T-helper 1 cell treated with Interleukin-12 subunit alpha and Interleukin-12 subunit beta and Interleukin-4 antibody, amounts not matched to agents 30 μg/mL and 1 μg/mL, for 36 hours (primary cell): Measurements from ENCODE around the gene GIPC1.
"Not testable (repeated sequence)": the region's sequence is repeated elsewhere in the genome, so short reads cannot be mapped to it uniquely, and the experiment has no call there.

Experiments
- H3K27ac Mint-ChIP-seq: one replicate; pipeline ENCODE4 v1.8.0; 2021; ENCODE audit warnings: mild to moderate bottlenecking, mixed read lengths
- H3K27me3 Mint-ChIP-seq: one replicate; pipeline ENCODE4 v1.8.0; 2021; ENCODE audit warnings: low read depth, mixed read lengths
- H3K36me3 Mint-ChIP-seq: one replicate; pipeline ENCODE4 v1.8.0; 2021; ENCODE audit warnings: low read depth, mixed read lengths
- H3K4me1 Mint-ChIP-seq: one replicate; pipeline ENCODE4 v1.8.0; 2021; ENCODE audit warnings: low read depth, mixed read lengths
- H3K4me3 Mint-ChIP-seq: one replicate; pipeline ENCODE4 v1.8.0; 2021; ENCODE audit warnings: mild to moderate bottlenecking, moderate library complexity, mixed read lengths
- H3K9me3 Mint-ChIP-seq: one replicate; pipeline ENCODE4 v1.8.0; 2021; ENCODE audit warnings: mixed read lengths

Gene GIPC1

GRCh38 chr19:14496029-14496833 lies at the start of gene GIPC1:
Gene GIPC1, minus strand, starts transcription at chr19:14496127. Its CDS starts 13,151 bp downstream, at chr19:14482976.
- Mint-ChIP-seq H3K4me1 (peaks cover 17% of the 10 kb centered on the region), H3K27ac (peak within 1 kb of the TSS; percentile 68), H3K4me3 (peak within 1 kb of the TSS; percentile 80), H3K36me3 (peaks cover 3% of the 10 kb centered on the region), H3K27me3 (no peaks in the 10 kb centered on the region), H3K9me3 (no peaks in the 10 kb centered on the region)

- Mint-ChIP-seq H3K4me3 (no peak overlapping the region), H3K27ac (no peak overlapping the region), H3K4me1 (peaks cover 5% of the 10 kb centered on the region), H3K27me3 (no peaks in the 10 kb centered on the region), H3K9me3 (no peaks in the 10 kb centered on the region), H3K36me3 (peaks cover 8% of the 10 kb centered on the region)
Measured at GRCh38 chr19:14545716-14546082, 49.8 kb upstream of the GIPC1 start.

GRCh38 chr19:14544977-14545715 lies 49.2 kb upstream of the GIPC1 start:
- Mint-ChIP-seq H3K36me3 (peaks cover 7% of the 10 kb centered on the region), H3K4me3 (no peak overlapping the region), H3K27me3 (no peaks in the 10 kb centered on the region), H3K4me1 (peaks cover 3% of the 10 kb centered on the region), H3K9me3 (no peaks in the 10 kb centered on the region), H3K27ac (no peak overlapping the region)

GRCh38 chr19:14544047-14544446 lies 48.1 kb upstream of the GIPC1 start:
- Mint-ChIP-seq H3K9me3 (no peaks in the 10 kb centered on the region), H3K27ac (no peak overlapping the region), H3K4me1 (peaks cover 3% of the 10 kb centered on the region), H3K4me3 (no peak overlapping the region), H3K27me3 (no peaks in the 10 kb centered on the region), H3K36me3 (peaks cover 6% of the 10 kb centered on the region)

GRCh38 chr19:14542711-14543328 lies 46.9 kb upstream of the GIPC1 start:
- no peaks in the 10 kb centered on the region for H3K27me3 Mint-ChIP-seq
- peaks cover 3% of the 10 kb centered on the region for H3K4me1 Mint-ChIP-seq
- H3K4me3 Mint-ChIP-seq, result no peak overlapping the region
- H3K27ac Mint-ChIP-seq, result no peak overlapping the region
- peaks cover 6% of the 10 kb centered on the region for H3K36me3 Mint-ChIP-seq
- H3K9me3 Mint-ChIP-seq, result no peaks in the 10 kb centered on the region

- not testable (repeated sequence) for H3K27me3 Mint-ChIP-seq, H3K4me3 Mint-ChIP-seq, H3K4me1 Mint-ChIP-seq, H3K36me3 Mint-ChIP-seq, H3K27ac Mint-ChIP-seq, H3K9me3 Mint-ChIP-seq
Measured at GRCh38 chr19:14541979-14542378, 46.1 kb upstream of the GIPC1 start.

GRCh38 chr19:14540741-14541525 lies 45.0 kb upstream of the GIPC1 start:
- Mint-ChIP-seq H3K4me1 (peaks cover 7% of the 10 kb centered on the region), H3K27me3 (no peaks in the 10 kb centered on the region), H3K27ac (no peak overlapping the region), H3K36me3 (peaks cover 6% of the 10 kb centered on the region), H3K9me3 (no peaks in the 10 kb centered on the region), H3K4me3 (no peak overlapping the region)

GRCh38 chr19:14536926-14537692 lies 41.2 kb upstream of the GIPC1 start:
- no peaks in the 10 kb centered on the region for H3K9me3 Mint-ChIP-seq
- H3K4me3 Mint-ChIP-seq, result no peak overlapping the region
- no peak overlapping the region for H3K27ac Mint-ChIP-seq
- H3K36me3 Mint-ChIP-seq, result peaks cover 13% of the 10 kb centered on the region
- H3K27me3 Mint-ChIP-seq, result no peaks in the 10 kb centered on the region
- peaks cover 12% of the 10 kb centered on the region for H3K4me1 Mint-ChIP-seq

- Mint-ChIP-seq H3K4me1 (peaks cover 20% of the 10 kb centered on the region), H3K27ac (no peak overlapping the region), H3K9me3 (no peaks in the 10 kb centered on the region), H3K27me3 (no peaks in the 10 kb centered on the region), H3K4me3 (no peak overlapping the region), H3K36me3 (peaks cover 6% of the 10 kb centered on the region)
Measured at GRCh38 chr19:14533450-14533849, 37.5 kb upstream of the GIPC1 start.

GRCh38 chr19:14530506-14530905 lies 34.6 kb upstream of the GIPC1 start:
- Mint-ChIP-seq H3K4me1 (peaks cover 20% of the 10 kb centered on the region), H3K9me3 (no peaks in the 10 kb centered on the region), H3K27me3 (no peaks in the 10 kb centered on the region), H3K4me3 (peak overlapping the region; percentile 92), H3K36me3 (peaks cover 6% of the 10 kb centered on the region), H3K27ac (peak overlapping the region; percentile 9)

- peak overlapping the region; percentile 92 for H3K4me3 Mint-ChIP-seq
- no peaks in the 10 kb centered on the region for H3K9me3 Mint-ChIP-seq
- H3K4me1 Mint-ChIP-seq, result peaks cover 20% of the 10 kb centered on the region
- H3K36me3 Mint-ChIP-seq, result peaks cover 6% of the 10 kb centered on the region
- H3K27me3 Mint-ChIP-seq, result no peaks in the 10 kb centered on the region
- H3K27ac Mint-ChIP-seq, result peak overlapping the region; percentile 98
Measured at GRCh38 chr19:14530005-14530348, 34.0 kb upstream of the GIPC1 start.

- peak within 1 kb of the TSS; percentile 92 for H3K4me3 Mint-ChIP-seq
- peaks cover 6% of the 10 kb centered on the region for H3K36me3 Mint-ChIP-seq
Measured at GRCh38 chr19:14529254-14530004, 33.5 kb upstream of the GIPC1 start, which contains the start of gene TECR. Gene TECR, plus strand, starts transcription at chr19:14529594. Its CDS starts 103 bp downstream, at chr19:14529697.

More at GRCh38 chr19:14529254-14530004, 33.5 kb upstream of the GIPC1 start, which contains the start of gene TECR:
- Mint-ChIP-seq H3K9me3 (no peaks in the 10 kb centered on the region), H3K4me1 (peaks cover 20% of the 10 kb centered on the region), H3K27me3 (no peaks in the 10 kb centered on the region), H3K27ac (peak within 1 kb of the TSS; percentile 98)
